ENCODE results near the gene FAM50A. TPM values are rescaled to one million over a fixed set of nuclear protein-coding genes. Genes with fewer than 3 reads are reported as not detected.

Gene FAM50A
- polyA plus RNA-seq, 1 donor from 2014 or later, result 68.3 TPM

GRCh38 chrX:154452823-154453222 lies 8.9 kb downstream of the FAM50A start:
- no peak for TF ChIP-seq TAF1 (IDR thresholded peaks at IDR 0.05; ENCODE audit: low read depth)
- no peak for TF ChIP-seq POLR2AphosphoS5 (IDR thresholded peaks at IDR 0.05)
- TF ChIP-seq EP300 (conservative IDR thresholded peaks at IDR 0.05; ENCODE audit: poor library complexity, severe bottlenecking), result no peak
- TF ChIP-seq RAD21 (conservative IDR thresholded peaks at IDR 0.05), result no peak
- TF ChIP-seq CTCF (IDR thresholded peaks at IDR 0.05; ENCODE audit: poor library complexity, severe bottlenecking), result no peak
- no peak for TF ChIP-seq SMC3 (conservative IDR thresholded peaks at IDR 0.05; ENCODE audit: poor library complexity)
- TF ChIP-seq EZH2 (IDR thresholded peaks at IDR 0.05; ENCODE audit: borderline replicate concordance, insufficient read depth, low read length, poor library complexity, severe bottlenecking), result no peak
- Histone ChIP-seq H3K27me3 (ENCODE audit: insufficient read depth, low read depth, low read length) (no peaks in the 10 kb centered on the region), H3K9me3 (ENCODE audit: low read length) (no peaks in the 10 kb centered on the region)

GRCh38 chrX:154457491-154458115 lies 13.7 kb downstream of the FAM50A start:
- H3K4me3 ChIP-seq (ENCODE audit: low read length), result peak overlapping the region; percentile 60
- no peaks in the 10 kb centered on the region for H3K9me2 ChIP-seq (ENCODE audit: insufficient read depth, low read length)
- H3K27ac ChIP-seq (ENCODE audit: low read length), result peak overlapping the region; percentile 62
- no peak overlapping the region for H3K4me2 ChIP-seq (ENCODE audit: low read length)
- TF ChIP-seq CTCF (IDR thresholded peaks at IDR 0.05; ENCODE audit: poor library complexity, severe bottlenecking) (no peak), MXI1 (conservative IDR thresholded peaks at IDR 0.05; ENCODE audit: poor library complexity, severe bottlenecking) (no peak), TAF1 (IDR thresholded peaks at IDR 0.05; ENCODE audit: low read depth) (no peak), EP300 (conservative IDR thresholded peaks at IDR 0.05; ENCODE audit: poor library complexity, severe bottlenecking) (no peak), SMC3 (conservative IDR thresholded peaks at IDR 0.05; ENCODE audit: poor library complexity) (no peak), REST (IDR thresholded peaks at IDR 0.05; ENCODE audit: borderline replicate concordance) (peak; percentile 20), EZH2 (IDR thresholded peaks at IDR 0.05; ENCODE audit: borderline replicate concordance, insufficient read depth, low read length, poor library complexity, severe bottlenecking) (no peak), RAD21 (conservative IDR thresholded peaks at IDR 0.05) (no peak), POLR2AphosphoS5 (IDR thresholded peaks at IDR 0.05) (peak; percentile 40)
- peaks cover 18% of the 10 kb centered on the region for H3K79me2 ChIP-seq (replicated peaks; ENCODE audit: insufficient read depth, low read length)
- H3K36me3 ChIP-seq (ENCODE audit: insufficient read depth, low read length), result no peaks in the 10 kb centered on the region
- no peaks in the 10 kb centered on the region for H3K9me3 ChIP-seq (ENCODE audit: low read length)
- H3K9ac ChIP-seq (ENCODE audit: low read length), result peak overlapping the region; percentile 82
- no peaks in the 10 kb centered on the region for H4K20me1 ChIP-seq (ENCODE audit: insufficient read depth)
- no peaks in the 10 kb centered on the region for H3K27me3 ChIP-seq (ENCODE audit: insufficient read depth, low read depth, low read length)
- H2AFZ ChIP-seq (ENCODE audit: low read depth, low read length), result no peak overlapping the region
- no peaks in the 10 kb centered on the region for H3F3A ChIP-seq (ENCODE audit: insufficient read depth, low read length, poor library complexity, severe bottlenecking)

More at GRCh38 chrX:154452823-154453222, 8.9 kb downstream of the FAM50A start:
- H3K4me3 ChIP-seq (ENCODE audit: low read length), result no peak overlapping the region
- no peaks in the 10 kb centered on the region for H3K9me2 ChIP-seq (ENCODE audit: insufficient read depth, low read length)
- no peak overlapping the region for H3K9ac ChIP-seq (ENCODE audit: low read length)
- H3F3A ChIP-seq (ENCODE audit: insufficient read depth, low read length, poor library complexity, severe bottlenecking), result no peaks in the 10 kb centered on the region
- no peaks in the 10 kb centered on the region for H3K79me2 ChIP-seq (replicated peaks; ENCODE audit: insufficient read depth, low read length)
- no peak overlapping the region for H3K27ac ChIP-seq (ENCODE audit: low read length)
- no peaks in the 10 kb centered on the region for H3K36me3 ChIP-seq (ENCODE audit: insufficient read depth, low read length)
- no peaks in the 10 kb centered on the region for H4K20me1 ChIP-seq (ENCODE audit: insufficient read depth)
- no peak overlapping the region for H2AFZ ChIP-seq (ENCODE audit: low read depth, low read length)
- H3K4me2 ChIP-seq (ENCODE audit: low read length), result no peak overlapping the region
